Measurements from ENCODE around the gene MAVS.
"Not testable (repeated sequence)": the region's sequence is repeated elsewhere in the genome, so short reads cannot be mapped to it uniquely, and the experiment has no call there.

MAVS gene

GRCh38 chr20:3854462-3854871 lies 7.8 kb downstream of the MAVS start:
- DNase-seq (ENCODE audit: low read depth in 2 of 2), result no peak

GRCh38 chr20:3857405-3857804 lies 10.8 kb downstream of the MAVS start:
- no peak for DNase-seq (ENCODE audit: low read depth in 2 of 2)

- no peak for DNase-seq (ENCODE audit: low read depth in 2 of 2)
Measured at GRCh38 chr20:3858689-3859088, 12.1 kb downstream of the MAVS start.

GRCh38 chr20:3861191-3861590 lies 14.6 kb downstream of the MAVS start:
- no peak for DNase-seq (ENCODE audit: low read depth in 2 of 2)

- DNase-seq (ENCODE audit: low read depth in 2 of 2), result no peak
Measured at GRCh38 chr20:3862333-3862732, 15.7 kb downstream of the MAVS start.

GRCh38 chr20:3863317-3863716 lies 16.7 kb downstream of the MAVS start:
- DNase-seq (ENCODE audit: low read depth in 2 of 2), result no peak

GRCh38 chr20:3864518-3864917 lies 17.9 kb downstream of the MAVS start:
- no peak for DNase-seq (ENCODE audit: low read depth in 2 of 2)

- DNase-seq (ENCODE audit: low read depth in 2 of 2), result no peak
Measured at GRCh38 chr20:3865152-3865886, 18.7 kb downstream of the MAVS start.

GRCh38 chr20:3865887-3866407 lies 19.3 kb downstream of the MAVS start:
- DNase-seq (ENCODE audit: low read depth in 2 of 2), result no peak

GRCh38 chr20:3866464-3866863 lies 19.8 kb downstream of the MAVS start:
- DNase-seq (ENCODE audit: low read depth in 2 of 2), result no peak

GRCh38 chr20:3867802-3868201 lies 21.2 kb downstream of the MAVS start:
- DNase-seq (ENCODE audit: low read depth in 2 of 2), result no peak

- no peak for DNase-seq (ENCODE audit: low read depth in 2 of 2)
Measured at GRCh38 chr20:3869839-3870634, 23.4 kb downstream of the MAVS start.

GRCh38 chr20:3871550-3872265 lies 25.1 kb downstream of the MAVS start:
- DNase-seq (ENCODE audit: low read depth in 2 of 2), result no peak

- DNase-seq (ENCODE audit: low read depth in 2 of 2), result no peak
Measured at GRCh38 chr20:3873507-3873906, 26.9 kb downstream of the MAVS start.

GRCh38 chr20:3874194-3874844 lies 27.7 kb downstream of the MAVS start:
- no peak for DNase-seq (ENCODE audit: low read depth in 2 of 2)

- DNase-seq (ENCODE audit: low read depth in 2 of 2), result no peak
Measured at GRCh38 chr20:3875378-3875974, 28.8 kb downstream of the MAVS start.

- DNase-seq (ENCODE audit: low read depth in 2 of 2), result no peak
Measured at GRCh38 chr20:3876000-3876399, 29.4 kb downstream of the MAVS start.

GRCh38 chr20:3876676-3877075 lies 30.0 kb downstream of the MAVS start:
- no peak for DNase-seq (ENCODE audit: low read depth in 2 of 2)

GRCh38 chr20:3878921-3879274 lies 32.3 kb downstream of the MAVS start:
- DNase-seq (ENCODE audit: low read depth in 2 of 2), result not testable (repeated sequence)

- no peak for DNase-seq (ENCODE audit: low read depth in 2 of 2)
Measured at GRCh38 chr20:3885715-3886114, 39.1 kb downstream of the MAVS start.

- no peak for DNase-seq (ENCODE audit: low read depth in 2 of 2)
Measured at GRCh38 chr20:3887876-3888620, 41.4 kb downstream of the MAVS start.
